Stomach (tissue), 4 donors: ENCODE results near the gene ARHGAP22.

Source experiments
- EP300 ChIP-seq: sonication (generic); formaldehyde crosslinking; IDR thresholded peaks from one replicate; pipeline ENCODE4 v1.6.1; 2017; ENCODE audit warnings: antibody characterized with exemption
- POLR2A ChIP-seq, 4 donors: fragments of 450-650 bp; IDR thresholded peaks; one replicate each; pipeline ENCODE4 v1.6.1; 2016; ENCODE audit warnings: antibody characterized with exemption in 4 of 4, control low read depth in 2 of 4, mild to moderate bottlenecking in 1 of 4, moderate library complexity in 1 of 4
- POLR2AphosphoS5 ChIP-seq, 3 donors: sonication (generic); formaldehyde crosslinking; IDR thresholded peaks; one replicate each; pipeline ENCODE4 v1.6.1; 2016; ENCODE audit warnings: antibody characterized with exemption in 3 of 3
- TF ChIP-seq, protein P1 (sequence below), 7 experiments: fragments of 450-650 bp in 4 of 7; fragments of 200-600 bp in 3 of 7; sonication (generic) in 3 of 7; IDR thresholded peaks; one replicate each; pipeline ENCODE4 v1.5.1; 2016 to 2019; ENCODE audit warnings: antibody characterized with exemption in 7 of 7, control low read depth in 2 of 7, mild to moderate bottlenecking in 1 of 7

DNA sequence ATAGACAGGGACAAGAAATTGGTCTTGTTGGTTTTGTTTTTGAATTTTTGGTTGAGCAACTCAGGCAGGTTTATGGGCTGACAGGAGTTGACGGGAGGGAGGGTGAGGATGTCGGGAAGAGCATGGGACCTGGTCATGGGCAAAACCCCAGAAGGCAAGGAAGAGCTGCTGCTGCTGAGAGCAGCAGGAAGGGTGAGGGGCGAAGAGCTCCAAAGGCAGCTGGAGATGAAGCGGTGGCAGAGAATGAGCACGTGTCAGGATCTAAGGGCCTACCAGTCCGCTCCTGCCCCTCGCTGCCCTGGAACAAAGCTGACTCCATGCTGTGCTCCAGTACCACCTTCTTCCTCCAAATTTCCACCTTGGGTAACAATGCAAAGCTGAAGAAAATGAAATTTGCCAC, 84.3 kb downstream of the ARHGAP22 start:
- TF ChIP-seq, protein P1, sequence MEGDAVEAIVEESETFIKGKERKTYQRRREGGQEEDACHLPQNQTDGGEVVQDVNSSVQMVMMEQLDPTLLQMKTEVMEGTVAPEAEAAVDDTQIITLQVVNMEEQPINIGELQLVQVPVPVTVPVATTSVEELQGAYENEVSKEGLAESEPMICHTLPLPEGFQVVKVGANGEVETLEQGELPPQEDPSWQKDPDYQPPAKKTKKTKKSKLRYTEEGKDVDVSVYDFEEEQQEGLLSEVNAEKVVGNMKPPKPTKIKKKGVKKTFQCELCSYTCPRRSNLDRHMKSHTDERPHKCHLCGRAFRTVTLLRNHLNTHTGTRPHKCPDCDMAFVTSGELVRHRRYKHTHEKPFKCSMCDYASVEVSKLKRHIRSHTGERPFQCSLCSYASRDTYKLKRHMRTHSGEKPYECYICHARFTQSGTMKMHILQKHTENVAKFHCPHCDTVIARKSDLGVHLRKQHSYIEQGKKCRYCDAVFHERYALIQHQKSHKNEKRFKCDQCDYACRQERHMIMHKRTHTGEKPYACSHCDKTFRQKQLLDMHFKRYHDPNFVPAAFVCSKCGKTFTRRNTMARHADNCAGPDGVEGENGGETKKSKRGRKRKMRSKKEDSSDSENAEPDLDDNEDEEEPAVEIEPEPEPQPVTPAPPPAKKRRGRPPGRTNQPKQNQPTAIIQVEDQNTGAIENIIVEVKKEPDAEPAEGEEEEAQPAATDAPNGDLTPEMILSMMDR (IDR thresholded peaks at IDR 0.05), result no peak
- TF ChIP-seq EP300 (no peak), POLR2A (IDR thresholded peaks at IDR 0.05) (no peak), POLR2AphosphoS5 (IDR thresholded peaks at IDR 0.05) (no peak)
